GM18873 (cell line): ENCODE results near the gene HS3ST3B1.

ENCODE experiments used
- ATAC-seq: cut with Tn5 transposase; IDR thresholded peaks from one replicate; pipeline ENCODE4 v1.9.1; 2021; ENCODE audit warnings: mild to moderate bottlenecking, moderate library complexity, moderate number of reproducible peaks; ENCODE audit not compliant: unreplicated experiment, low FRiP score

HS3ST3B1 gene

GRCh38 chr17:14300575-14301278 is at the start of gene HS3ST3B1:
Gene HS3ST3B1 (plus strand): TSS chr17:14301081. CDS start chr17:14301519, 438 bp downstream.
- peak; percentile 89 for ATAC-seq

- no peak for ATAC-seq
Measured at GRCh38 chr17:14261406-14261805, 39.5 kb upstream of the HS3ST3B1 start.

DNA sequence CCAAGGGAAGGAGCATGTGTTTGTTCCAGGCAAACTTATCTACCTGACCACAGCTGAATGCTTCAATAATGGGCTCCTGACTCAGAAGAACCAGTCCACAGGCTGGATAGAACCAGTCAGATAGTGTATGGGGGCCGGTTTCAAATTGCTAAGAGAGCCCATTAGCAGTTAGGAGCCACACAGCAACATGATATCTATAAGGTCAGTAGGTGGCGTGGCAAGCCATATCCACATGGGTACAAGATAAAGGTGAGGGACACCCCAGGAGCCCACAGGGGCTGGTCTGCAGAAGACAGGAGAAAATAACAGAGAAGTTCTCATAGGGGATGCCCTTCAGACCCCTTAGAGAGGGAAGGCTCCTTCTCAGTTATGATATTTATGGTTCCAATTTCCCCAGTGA is 32.6 kb upstream of the HS3ST3B1 start:
- ATAC-seq = no peak

- no peak for ATAC-seq
Measured at GRCh38 chr17:14269473-14269872, 31.4 kb upstream of the HS3ST3B1 start.

DNA sequence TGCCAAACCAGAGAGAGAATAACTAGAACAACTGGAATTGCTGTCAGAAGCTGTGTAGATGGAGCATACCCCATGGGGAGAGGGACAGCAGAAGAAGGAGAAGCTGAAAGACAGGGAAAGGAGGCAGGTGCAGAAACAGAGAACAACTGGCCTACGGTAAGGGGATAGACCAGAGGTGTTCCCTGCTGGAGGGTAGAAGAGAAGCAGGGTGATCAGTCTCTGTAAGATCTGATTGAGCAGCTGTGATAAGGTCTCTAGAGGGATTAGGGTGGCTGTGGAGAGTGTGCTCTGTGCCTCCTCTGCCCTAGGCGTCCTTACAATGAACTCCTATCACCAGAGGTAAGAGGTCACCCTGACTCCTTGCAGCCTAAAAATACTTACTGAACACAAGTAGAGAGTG is 30.4 kb upstream of the HS3ST3B1 start:
- ATAC-seq = no peak

DNA sequence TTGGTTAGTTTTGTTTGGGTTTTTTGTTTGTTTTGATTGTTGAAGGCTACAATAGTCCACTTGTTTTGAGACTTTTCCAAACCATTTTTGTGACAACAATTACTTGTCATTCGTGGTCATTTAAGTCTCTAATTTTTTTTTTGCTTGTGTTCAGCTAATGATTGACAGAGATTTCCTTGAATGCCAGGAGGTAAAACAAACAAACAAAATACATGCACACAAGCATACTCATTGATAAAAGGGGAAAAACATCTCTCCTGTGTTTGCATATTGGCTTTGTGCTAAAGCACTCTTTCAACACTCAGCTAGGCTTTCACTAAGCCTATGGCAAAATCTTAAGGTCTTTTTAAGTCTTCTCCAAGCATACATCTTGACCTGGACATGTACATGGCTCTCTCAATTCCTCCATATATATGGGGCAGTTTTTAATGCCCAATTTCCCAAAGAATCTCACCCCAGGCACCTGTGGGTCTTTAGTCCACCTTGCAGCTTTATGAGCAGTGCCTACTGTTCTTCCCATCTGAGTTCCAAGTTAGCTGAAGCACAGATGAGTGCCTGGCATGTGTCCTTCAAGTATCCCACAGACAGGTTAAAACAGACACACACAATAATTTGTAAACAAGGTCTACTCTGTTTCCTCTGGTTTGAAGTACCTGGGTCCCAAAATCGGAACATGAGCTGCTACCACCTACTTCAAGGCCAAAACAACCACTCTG is 24.2 kb upstream of the HS3ST3B1 start:
- ATAC-seq = no peak

DNA sequence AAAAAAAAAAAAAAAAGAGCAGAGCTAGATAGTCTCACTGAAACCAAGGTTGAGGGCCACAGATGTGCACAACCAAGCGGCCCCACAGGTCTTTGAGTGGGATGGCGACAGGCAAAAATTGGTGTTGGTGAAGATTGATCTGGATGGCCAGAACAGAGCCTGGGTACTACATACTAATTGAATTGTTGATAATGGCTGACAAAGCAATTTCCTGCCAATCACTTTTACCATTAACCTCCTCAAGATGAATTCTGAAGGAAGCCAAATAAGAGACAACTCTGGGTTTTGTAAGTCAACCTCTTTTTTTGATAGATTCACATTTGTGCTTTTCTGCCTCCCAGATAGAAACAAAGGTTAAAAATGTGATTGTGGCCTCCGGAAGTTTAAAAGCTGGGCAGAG is 19.4 kb upstream of the HS3ST3B1 start:
- ATAC-seq = no peak

- ATAC-seq = no peak
Measured at GRCh38 chr17:14282726-14283125, 18.2 kb upstream of the HS3ST3B1 start.

DNA sequence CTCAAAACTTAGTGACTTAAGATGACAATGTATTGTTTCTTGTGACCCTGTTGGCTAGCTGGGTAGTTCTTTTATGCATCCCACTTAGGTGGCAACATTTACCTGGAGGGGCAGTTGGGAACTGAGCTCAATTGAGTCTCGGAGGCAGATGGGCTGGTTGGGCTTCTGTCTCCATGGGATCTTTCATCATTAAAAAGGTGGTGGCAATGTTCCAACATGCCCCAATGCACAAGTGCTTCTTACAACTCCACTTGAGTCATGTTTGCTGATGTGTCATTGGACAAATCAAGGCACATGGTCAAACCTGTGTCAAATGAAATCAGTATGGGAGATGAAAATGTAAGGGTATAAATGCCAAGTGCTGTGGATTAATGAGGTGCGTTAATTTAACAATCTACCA is 11.7 kb upstream of the HS3ST3B1 start:
- ATAC-seq = no peak

DNA sequence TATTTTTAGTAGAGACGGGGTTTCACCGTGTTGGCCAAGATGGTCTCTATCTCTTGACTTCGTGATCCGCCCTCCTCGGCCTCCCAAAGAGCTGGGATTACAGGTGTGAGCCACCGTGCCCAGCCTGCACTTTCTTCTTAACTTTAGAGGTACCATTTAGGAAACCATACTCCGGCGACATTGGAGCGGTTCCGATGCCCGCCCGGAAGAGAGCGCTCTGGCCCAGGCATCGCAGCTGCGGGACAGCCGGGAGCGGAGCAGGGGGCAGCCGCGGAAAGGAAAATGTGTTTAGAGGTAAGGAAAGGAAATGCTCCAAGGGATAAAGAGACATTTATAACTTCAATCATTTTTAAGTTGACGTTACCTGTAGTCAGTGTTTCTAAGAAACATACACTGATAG is 6.0 kb upstream of the HS3ST3B1 start:
- no peak for ATAC-seq

DNA sequence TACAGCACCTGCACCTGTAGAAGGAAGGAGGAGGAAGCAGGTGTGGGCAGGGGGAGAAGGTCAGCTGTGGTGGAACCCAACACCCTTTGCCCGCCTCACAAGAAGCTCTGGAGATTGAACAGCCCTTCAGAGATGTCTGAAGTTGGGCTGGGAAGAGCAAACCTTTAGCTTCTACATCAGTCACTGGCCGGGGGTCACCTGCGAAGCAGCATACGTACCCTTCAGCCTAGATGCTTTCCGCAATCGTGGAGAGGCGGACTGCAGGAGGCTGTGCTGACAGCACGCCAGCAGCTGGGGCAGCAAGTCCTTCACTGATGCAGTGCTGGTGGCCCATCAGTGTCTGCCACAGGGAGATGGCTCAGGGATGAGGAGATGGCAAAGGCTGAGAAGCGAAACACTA is 5.2 kb upstream of the HS3ST3B1 start:
- no peak for ATAC-seq

GRCh38 chr17:14296166-14296910 is 4.5 kb upstream of the HS3ST3B1 start:
- ATAC-seq = no peak

GRCh38 chr17:14297161-14297851 is 3.6 kb upstream of the HS3ST3B1 start:
- no peak for ATAC-seq

GRCh38 chr17:14298221-14298946 is 2.5 kb upstream of the HS3ST3B1 start:
- ATAC-seq = no peak

DNA sequence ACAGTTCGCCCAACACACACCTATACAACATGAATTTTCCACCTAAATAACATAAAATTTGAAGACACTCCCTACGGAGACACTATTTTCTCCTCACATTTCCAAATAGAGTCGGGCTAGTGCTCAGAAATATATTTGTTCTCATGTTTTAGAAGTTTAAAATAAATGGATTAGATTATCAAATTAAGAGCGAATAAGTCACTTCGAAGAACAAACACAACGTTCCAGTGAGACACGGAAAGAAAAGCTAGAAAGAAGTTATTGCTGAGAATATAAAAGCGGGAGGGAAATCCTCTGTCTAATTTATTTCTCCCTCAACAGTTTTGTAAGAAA is 2.0 kb upstream of the HS3ST3B1 start:
- ATAC-seq = no peak

DNA sequence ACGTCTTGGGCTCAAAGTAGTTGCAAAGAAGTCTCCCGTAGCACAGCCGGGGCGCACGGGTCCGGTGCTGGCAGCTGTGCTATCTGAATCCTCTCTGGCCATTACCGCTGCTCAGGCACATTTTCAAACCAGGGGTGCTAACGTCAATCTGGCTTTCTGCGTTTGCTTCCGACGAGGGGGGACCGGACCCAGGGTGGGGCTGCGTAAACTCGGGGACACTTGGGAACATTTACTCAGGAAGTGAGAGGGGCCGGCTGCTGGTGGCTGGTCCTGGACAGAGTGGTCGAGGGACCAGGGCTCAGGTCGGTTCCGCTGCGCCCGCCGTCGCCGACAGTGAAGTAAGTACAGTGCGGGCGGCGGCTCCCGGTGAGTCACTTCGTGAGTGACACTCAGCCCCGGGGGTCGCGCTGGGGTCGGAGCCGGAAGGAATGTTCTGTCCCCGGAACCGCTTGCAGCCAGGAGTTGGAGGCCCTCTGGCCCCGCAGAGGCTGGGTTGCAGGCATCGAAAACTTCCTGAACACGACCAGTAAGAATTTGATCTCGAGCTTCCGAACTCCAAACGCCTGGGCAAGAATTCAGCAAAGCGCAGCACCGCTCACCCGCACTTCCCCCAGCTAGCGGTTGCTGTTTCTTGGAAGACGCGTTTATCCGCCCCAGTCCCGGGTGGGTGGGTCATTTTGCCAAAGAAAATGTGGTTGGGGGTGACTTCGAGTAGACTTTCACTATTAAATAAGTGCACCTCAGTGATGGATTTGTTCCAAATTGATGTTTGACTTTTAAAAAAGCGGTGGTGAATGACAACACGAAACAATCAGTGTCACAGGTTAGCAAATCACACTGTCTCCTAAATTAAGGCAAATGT is 1.4 kb upstream of the HS3ST3B1 start:
- no peak for ATAC-seq

DNA sequence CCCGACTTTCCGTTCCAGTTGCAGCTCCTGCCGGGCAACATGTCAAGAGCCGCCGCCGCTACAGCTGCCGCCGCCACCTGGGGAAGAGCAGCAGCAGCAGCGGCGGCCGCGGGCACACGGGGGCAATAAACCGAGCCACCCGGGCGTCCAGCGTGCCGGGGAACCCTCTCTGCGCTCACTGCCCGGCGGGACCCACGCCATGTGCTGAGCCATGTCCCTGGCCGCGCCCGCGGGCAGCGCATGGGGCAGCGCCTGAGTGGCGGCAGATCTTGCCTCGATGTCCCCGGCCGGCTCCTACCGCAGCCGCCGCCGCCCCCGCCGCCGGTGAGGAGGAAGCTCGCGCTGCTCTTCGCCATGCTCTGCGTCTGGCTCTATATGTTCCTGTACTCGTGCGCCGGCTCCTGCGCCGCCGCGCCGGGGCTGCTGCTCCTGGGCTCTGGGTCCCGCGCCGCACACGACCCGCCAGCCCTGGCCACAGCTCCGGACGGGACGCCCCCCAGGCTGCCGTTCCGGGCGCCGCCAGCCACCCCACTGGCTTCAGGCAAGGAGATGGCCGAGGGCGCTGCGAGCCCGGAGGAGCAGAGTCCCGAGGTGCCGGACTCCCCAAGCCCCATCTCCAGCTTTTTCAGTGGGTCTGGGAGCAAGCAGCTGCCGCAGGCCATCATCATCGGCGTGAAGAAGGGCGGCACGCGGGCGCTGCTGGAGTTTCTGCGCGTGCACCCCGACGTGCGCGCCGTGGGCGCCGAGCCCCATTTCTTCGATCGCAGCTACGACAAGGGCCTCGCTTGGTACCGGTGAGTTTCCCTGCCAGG is 604 bp downstream of the HS3ST3B1 start:
- no peak for ATAC-seq

GRCh38 chr17:14302091-14302430 is 1.2 kb downstream of the HS3ST3B1 start:
- no peak for ATAC-seq
